MM.1S (cell line): ENCODE measurements around the gene EPB41L3.

ENCODE experiments used
- EZH2 ChIP-seq: fragments of 300-600 bp; sonication (generic); optimal IDR thresholded peaks from 2 replicates; pipeline ENCODE3; 2017; ENCODE audit warnings: low read depth, mild to moderate bottlenecking, antibody characterized with exemption, low read length, mixed read lengths
- EZH2phosphoT487 ChIP-seq: fragments of 300-600 bp; sonication (generic); IDR thresholded peaks from 2 replicates; pipeline ENCODE4 v1.6.1; 2018; ENCODE audit warnings: antibody characterized with exemption, low read length
- TF ChIP-seq, protein P1 (sequence below): fragments of 300-600 bp; sonication (generic); IDR thresholded peaks from 2 replicates; pipeline ENCODE4 v1.5.1; 2016; ENCODE audit warnings: antibody characterized with exemption, low read length, mixed read lengths

DNA sequence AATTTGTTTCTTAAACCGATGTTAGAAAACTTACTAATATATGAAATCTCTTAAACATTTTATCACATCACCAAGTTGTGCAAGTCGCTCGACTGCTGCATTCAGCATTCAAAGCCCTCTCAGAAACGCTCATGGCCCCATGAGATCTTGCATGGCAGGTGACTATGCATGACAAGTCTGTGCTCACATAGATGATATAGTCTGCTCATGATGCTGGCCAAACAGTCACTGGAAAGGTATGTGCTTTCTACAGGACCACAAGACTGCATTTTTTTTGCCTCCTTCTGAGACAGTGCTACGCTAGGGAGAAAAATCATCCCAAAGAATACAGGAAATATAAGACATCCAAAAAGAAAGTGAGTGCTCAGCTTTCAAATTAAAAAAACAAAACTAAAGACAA is 150.0 kb downstream of the EPB41L3 start:
- TF ChIP-seq, protein P1, sequence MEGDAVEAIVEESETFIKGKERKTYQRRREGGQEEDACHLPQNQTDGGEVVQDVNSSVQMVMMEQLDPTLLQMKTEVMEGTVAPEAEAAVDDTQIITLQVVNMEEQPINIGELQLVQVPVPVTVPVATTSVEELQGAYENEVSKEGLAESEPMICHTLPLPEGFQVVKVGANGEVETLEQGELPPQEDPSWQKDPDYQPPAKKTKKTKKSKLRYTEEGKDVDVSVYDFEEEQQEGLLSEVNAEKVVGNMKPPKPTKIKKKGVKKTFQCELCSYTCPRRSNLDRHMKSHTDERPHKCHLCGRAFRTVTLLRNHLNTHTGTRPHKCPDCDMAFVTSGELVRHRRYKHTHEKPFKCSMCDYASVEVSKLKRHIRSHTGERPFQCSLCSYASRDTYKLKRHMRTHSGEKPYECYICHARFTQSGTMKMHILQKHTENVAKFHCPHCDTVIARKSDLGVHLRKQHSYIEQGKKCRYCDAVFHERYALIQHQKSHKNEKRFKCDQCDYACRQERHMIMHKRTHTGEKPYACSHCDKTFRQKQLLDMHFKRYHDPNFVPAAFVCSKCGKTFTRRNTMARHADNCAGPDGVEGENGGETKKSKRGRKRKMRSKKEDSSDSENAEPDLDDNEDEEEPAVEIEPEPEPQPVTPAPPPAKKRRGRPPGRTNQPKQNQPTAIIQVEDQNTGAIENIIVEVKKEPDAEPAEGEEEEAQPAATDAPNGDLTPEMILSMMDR, result no peak
- TF ChIP-seq EZH2, result no peak
- no peak for TF ChIP-seq EZH2phosphoT487
